Measurements from ENCODE around the gene BAZ2B. TPM values are rescaled to one million over a fixed set of nuclear protein-coding genes. Genes with fewer than 3 reads are reported as not detected.

BAZ2B gene
- total RNA-seq, 1 donor from 2014 or later, result 76.2 TPM

DNA sequence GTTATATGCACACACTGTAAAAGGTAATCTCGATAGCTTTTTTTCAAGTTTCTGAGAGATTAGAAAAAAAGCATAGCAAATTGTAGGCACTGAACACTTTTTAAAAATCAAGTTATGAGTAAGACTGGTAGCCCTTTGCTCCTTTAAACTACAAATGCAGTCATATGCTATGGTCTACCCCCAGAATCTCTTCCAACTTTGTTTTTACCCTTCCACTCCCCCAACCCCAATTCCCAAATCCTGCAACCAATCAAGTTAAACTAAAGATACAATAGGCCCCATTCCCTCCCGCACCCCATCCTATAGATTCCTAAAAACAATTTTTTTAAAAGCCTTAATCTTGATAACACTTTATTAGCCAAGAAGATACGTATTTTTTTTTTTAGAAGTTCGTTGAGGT is 752 bp upstream of the BAZ2B start:
- peak overlapping the region; percentile 90 to 98 (median 93) for H3K9ac ChIP-seq (ENCODE audit: low read depth in 1 of 3, low read length in 3 of 3)
- peak overlapping the region; percentile 79 to 92 (median 81) for H3K4me3 ChIP-seq (ENCODE audit: low read length in 3 of 3)
- H3K27ac ChIP-seq (ENCODE audit: low read depth, low read length), result peak overlapping the region; percentile 99

DNA sequence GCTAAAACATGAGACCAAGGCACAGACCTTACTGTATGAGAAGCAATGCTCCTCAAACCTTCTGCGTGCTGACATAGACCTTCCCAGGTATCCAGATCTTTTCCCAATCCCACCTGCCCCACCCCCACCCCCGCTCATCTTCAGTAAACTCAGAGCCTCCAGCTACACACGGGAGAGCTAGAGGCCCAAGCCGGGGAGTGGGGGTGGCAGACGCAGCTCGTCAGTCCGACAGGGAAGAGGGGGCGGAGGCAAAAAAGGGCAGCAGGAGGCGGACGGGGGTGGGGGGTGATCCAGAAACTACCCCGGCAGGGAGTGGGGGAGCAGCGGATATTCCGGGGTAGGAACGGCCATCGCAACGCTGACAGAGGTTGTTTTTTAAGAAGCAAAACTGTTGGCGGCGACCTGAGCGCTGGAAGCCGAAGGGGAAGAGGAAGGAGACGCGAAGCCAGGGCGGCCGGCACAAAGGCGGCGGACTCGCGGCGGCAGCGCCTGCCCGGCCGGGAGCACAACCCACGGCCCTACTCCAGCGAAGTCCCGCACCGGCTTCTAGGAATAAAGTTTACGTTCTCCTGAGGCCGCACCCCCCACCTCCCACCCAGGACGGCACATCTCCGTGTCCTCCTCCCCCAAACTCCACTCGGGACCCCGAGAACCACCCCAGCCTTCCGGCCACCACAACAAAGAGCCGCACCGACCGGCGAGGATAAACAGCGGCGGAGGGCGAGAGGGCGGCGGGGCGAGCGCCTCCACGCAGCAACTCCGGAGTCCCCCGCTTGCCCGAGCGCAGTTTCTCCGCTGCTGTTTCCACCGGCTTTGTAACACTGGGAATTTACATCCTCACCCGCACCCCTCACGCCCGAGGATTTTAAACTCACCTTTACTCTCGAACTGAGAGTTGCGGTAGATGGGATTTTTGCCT is 722 bp downstream of the BAZ2B start:
- Histone ChIP-seq H3K9ac (ENCODE audit: low read depth in 1 of 3, low read length in 3 of 3) (peak overlapping the region; percentile 90 to 98 (median 93)), H3K4me3 (ENCODE audit: low read length in 3 of 3) (peak overlapping the region; percentile 79 to 92 (median 81)), H3K36me3 (ENCODE audit: control insufficient read depth in 3 of 3, insufficient read depth in 3 of 3, low read length in 3 of 3) (no peaks in the 10 kb centered on the region), H3K4me1 (ENCODE audit: control insufficient read depth in 3 of 3, insufficient read depth in 3 of 3, low read length in 3 of 3) (peaks cover 0 to 16% (median 4%) of the 10 kb centered on the region in 3 donors), H3K27ac (ENCODE audit: low read depth, low read length) (peak overlapping the region; percentile 99), H3K27me3 (ENCODE audit: control insufficient read depth in 3 of 3, insufficient read depth in 3 of 3, low read length in 3 of 3) (no peaks in the 10 kb centered on the region), H3K9me3 (ENCODE audit: control insufficient read depth in 3 of 3, low read length in 3 of 3) (no peaks in the 10 kb centered on the region)

More for the DNA sequence above, 752 bp upstream of the BAZ2B start:
- peaks cover 0 to 13% (median 4%) of the 10 kb centered on the region in 3 donors for H3K4me1 ChIP-seq (ENCODE audit: control insufficient read depth in 3 of 3, insufficient read depth in 3 of 3, low read length in 3 of 3)
- no peaks in the 10 kb centered on the region for H3K9me3 ChIP-seq (ENCODE audit: control insufficient read depth in 3 of 3, low read length in 3 of 3)
- no peaks in the 10 kb centered on the region for H3K36me3 ChIP-seq (ENCODE audit: control insufficient read depth in 3 of 3, insufficient read depth in 3 of 3, low read length in 3 of 3)
- no peaks in the 10 kb centered on the region for H3K27me3 ChIP-seq (ENCODE audit: control insufficient read depth in 3 of 3, insufficient read depth in 3 of 3, low read length in 3 of 3)

DNA sequence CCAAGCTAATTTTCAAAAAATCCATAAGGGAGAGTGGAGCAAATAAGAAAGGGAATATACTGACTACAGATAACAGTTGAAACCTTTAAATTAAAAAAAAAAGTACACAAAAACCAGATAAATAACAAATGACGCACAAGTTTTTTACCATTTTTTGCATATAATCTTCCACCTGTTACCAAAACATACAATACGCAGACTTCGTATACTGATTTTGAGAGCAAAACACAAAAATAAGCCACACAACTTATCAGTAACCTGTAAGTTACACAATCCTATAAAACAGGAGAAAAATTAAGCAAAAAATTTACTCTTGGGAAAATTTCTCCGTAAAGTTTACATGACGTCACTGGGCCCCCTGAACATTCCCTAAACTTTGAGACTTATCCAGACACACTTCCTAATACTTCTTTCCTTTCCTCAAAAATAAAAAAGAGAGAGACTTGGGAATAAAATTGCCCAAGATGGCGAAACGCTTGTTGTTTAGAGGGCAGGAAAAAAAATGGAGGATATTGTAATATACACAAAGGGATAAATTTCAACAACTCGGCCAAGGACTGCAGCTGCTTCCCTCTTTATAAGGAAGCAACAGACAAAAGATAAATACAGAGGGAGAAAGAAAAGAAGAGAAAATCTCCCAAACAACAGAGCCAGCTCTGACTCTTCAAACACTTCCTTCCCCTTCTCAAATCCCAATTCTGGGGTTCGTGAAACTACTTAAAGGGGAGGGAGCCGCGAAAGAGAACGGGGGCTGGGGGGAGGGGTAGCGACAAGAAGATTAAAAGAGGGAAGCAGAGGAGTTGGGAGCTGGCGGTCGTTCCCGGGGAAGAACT is 1.6 kb downstream of the BAZ2B start:
- H3K9ac ChIP-seq (ENCODE audit: low read depth in 1 of 3, low read length in 3 of 3), result peak overlapping the region; percentile 90 to 98 (median 93)
- peak overlapping the region; percentile 99 for H3K27ac ChIP-seq (ENCODE audit: low read depth, low read length)
- H3K27me3 ChIP-seq (ENCODE audit: control insufficient read depth in 3 of 3, insufficient read depth in 3 of 3, low read length in 3 of 3), result no peaks in the 10 kb centered on the region
- H3K4me3 ChIP-seq (ENCODE audit: low read length in 3 of 3), result peak overlapping the region; percentile 79 to 92 (median 81)
- peaks cover 6 to 16% (median 7%) of the 10 kb centered on the region in 3 donors for H3K4me1 ChIP-seq (ENCODE audit: control insufficient read depth in 3 of 3, insufficient read depth in 3 of 3, low read length in 3 of 3)
- no peaks in the 10 kb centered on the region for H3K36me3 ChIP-seq (ENCODE audit: control insufficient read depth in 3 of 3, insufficient read depth in 3 of 3, low read length in 3 of 3)
- no peaks in the 10 kb centered on the region for H3K9me3 ChIP-seq (ENCODE audit: control insufficient read depth in 3 of 3, low read length in 3 of 3)

DNA sequence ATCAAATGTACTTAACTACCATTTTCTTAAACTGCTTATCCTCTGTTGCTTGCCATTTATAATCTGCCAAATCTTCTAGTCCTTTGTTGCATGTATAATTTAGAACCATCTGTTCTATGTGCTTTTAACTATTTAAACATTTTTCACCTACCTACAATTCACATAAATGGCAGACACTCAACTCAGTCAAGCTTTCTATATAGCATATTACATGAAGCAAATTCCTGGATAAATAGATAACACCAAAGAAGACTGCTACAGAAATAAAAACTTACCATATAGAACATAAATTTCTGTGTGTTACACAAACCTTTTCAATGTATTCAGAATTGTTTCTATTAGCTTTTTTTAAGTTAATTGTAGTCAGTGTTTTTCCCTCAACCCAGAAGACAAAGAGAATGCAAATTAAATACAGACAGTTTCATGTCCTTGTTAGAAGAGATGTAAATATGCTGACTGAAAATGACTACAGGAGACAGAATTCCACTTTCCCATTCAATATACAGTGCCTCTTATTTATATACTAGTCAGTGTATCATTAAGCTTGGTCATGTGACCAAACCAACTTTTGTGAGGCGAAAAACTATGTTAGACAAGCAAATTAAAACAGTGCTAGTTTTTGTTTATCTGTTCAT is 2.6 kb downstream of the BAZ2B start:
- peak overlapping the region; percentile 90 to 98 (median 93) for H3K9ac ChIP-seq (ENCODE audit: low read depth in 1 of 3, low read length in 3 of 3)
- no peaks in the 10 kb centered on the region for H3K36me3 ChIP-seq (ENCODE audit: control insufficient read depth in 3 of 3, insufficient read depth in 3 of 3, low read length in 3 of 3)
- H3K27me3 ChIP-seq (ENCODE audit: control insufficient read depth in 3 of 3, insufficient read depth in 3 of 3, low read length in 3 of 3), result no peaks in the 10 kb centered on the region
- H3K9me3 ChIP-seq (ENCODE audit: control insufficient read depth in 3 of 3, low read length in 3 of 3), result no peaks in the 10 kb centered on the region
- peak overlapping the region; percentile 79 to 92 (median 81) for H3K4me3 ChIP-seq (ENCODE audit: low read length in 3 of 3)
- peaks cover 6 to 16% (median 11%) of the 10 kb centered on the region in 3 donors for H3K4me1 ChIP-seq (ENCODE audit: control insufficient read depth in 3 of 3, insufficient read depth in 3 of 3, low read length in 3 of 3)
- H3K27ac ChIP-seq (ENCODE audit: low read depth, low read length), result peak overlapping the region; percentile 99

DNA sequence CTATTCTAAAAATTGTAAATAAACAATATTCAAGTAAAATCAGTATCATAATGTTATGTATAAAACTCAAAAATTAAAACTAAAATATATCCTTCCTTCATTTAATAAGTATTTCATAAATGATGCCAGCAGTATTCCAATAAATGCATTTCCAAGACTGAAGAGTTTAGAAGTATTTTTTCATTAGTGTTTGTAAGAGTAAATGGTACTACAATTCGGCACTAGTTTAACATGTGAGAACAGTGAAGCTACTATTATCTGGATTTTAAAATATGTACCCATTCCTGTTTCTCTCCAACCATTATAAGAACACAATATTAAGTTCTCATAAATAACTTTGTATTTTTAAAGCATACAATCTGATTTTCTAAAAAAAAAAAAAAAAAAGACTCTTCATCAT is 3.3 kb downstream of the BAZ2B start:
- Histone ChIP-seq H3K36me3 (ENCODE audit: control insufficient read depth in 3 of 3, insufficient read depth in 3 of 3, low read length in 3 of 3) (no peaks in the 10 kb centered on the region), H3K27ac (ENCODE audit: low read depth, low read length) (peak overlapping the region; percentile 99), H3K4me3 (ENCODE audit: low read length in 3 of 3) (peak overlapping the region; percentile 79 to 92 (median 81)), H3K9ac (ENCODE audit: low read depth in 1 of 3, low read length in 3 of 3) (peak overlapping the region; percentile 90 to 98 (median 93)), H3K4me1 (ENCODE audit: control insufficient read depth in 3 of 3, insufficient read depth in 3 of 3, low read length in 3 of 3) (peaks cover 6 to 16% (median 12%) of the 10 kb centered on the region in 3 donors), H3K27me3 (ENCODE audit: control insufficient read depth in 3 of 3, insufficient read depth in 3 of 3, low read length in 3 of 3) (no peaks in the 10 kb centered on the region), H3K9me3 (ENCODE audit: control insufficient read depth in 3 of 3, low read length in 3 of 3) (no peaks in the 10 kb centered on the region)

DNA sequence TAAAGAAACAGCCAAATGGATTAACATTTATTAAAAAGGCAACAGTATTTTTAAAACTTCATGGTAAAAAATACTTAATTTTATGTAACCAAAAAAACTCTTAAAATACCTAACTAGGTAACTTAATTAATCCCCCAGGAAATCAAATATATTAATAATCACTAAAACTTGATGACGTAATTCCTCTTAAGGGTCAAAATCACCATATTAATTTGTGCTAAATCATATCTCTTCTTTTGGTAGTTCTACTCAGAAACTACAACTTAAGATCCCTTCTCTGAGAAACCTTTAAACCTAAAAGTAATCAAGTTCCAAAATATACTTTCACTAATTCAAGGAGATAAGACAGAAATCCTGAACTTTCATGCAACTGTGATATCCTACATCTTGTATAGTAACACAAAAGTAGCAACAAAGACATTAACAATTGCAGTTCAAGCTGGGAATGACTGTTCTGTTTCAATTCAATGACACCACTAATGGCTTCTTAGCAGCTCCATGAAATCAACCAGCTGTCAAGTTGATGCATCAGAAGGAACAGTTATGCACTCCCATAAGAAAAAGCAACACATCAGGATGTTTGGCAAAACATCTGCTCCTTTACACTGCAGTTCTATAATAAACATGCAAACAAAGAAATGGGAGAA is 4.0 kb downstream of the BAZ2B start:
- peaks cover 2 to 12% (median 10%) of the 10 kb centered on the region in 3 donors for H3K4me1 ChIP-seq (ENCODE audit: control insufficient read depth in 3 of 3, insufficient read depth in 3 of 3, low read length in 3 of 3)
- H3K9me3 ChIP-seq (ENCODE audit: control insufficient read depth in 3 of 3, low read length in 3 of 3), result no peaks in the 10 kb centered on the region
- peak overlapping the region; percentile 58 to 98 (median 73) for H3K9ac ChIP-seq (ENCODE audit: low read depth in 1 of 3, low read length in 3 of 3)
- H3K27me3 ChIP-seq (ENCODE audit: control insufficient read depth in 3 of 3, insufficient read depth in 3 of 3, low read length in 3 of 3), result no peaks in the 10 kb centered on the region
- peak overlapping the region; percentile 35 to 92 (median 52) for H3K4me3 ChIP-seq (ENCODE audit: low read length in 3 of 3)
- peak overlapping the region; percentile 99 for H3K27ac ChIP-seq (ENCODE audit: low read depth, low read length)
- no peaks in the 10 kb centered on the region for H3K36me3 ChIP-seq (ENCODE audit: control insufficient read depth in 3 of 3, insufficient read depth in 3 of 3, low read length in 3 of 3)

DNA sequence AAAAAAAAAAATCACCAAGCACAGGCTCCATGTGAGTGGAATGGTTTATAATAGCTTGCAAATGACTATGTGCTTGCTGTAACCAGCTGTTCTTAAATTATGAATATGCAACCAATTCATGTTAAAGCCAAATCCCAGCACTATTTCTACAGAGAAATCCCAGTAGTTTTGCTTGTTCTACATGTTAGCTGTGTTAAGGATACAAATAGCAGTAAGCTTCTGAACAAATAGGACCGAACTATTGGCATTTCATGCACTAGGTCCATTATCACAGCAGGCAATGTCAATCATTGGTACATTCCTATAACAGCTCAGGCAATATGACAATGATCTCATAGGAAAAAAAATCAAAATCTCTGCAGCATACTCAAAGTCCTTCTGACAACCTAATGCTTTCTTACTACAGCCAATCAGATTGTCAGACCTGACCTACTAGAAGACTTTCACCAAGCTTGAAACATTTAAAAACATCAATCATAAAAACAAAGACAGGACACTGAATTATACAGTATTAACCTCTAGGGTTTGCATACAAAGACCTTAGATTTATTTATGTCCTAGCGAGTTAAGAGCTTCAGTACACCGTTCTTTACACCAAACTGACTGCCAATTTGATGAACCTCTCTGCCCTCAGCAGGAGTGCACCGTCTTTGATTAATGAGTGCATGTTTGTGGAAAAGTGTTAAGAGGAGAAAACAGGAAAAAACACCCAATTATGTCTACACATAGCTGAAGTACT is 6.4 kb downstream of the BAZ2B start:
- Histone ChIP-seq H3K9me3 (ENCODE audit: control insufficient read depth in 3 of 3, low read length in 3 of 3) (no peaks in the 10 kb centered on the region), H3K4me3 (ENCODE audit: low read length in 3 of 3) (peak overlapping the region; percentile 28 to 53 (median 52)), H3K36me3 (ENCODE audit: control insufficient read depth in 3 of 3, insufficient read depth in 3 of 3, low read length in 3 of 3) (no peaks in the 10 kb centered on the region), H3K27ac (ENCODE audit: low read depth, low read length) (peak overlapping the region; percentile 57), H3K4me1 (ENCODE audit: control insufficient read depth in 3 of 3, insufficient read depth in 3 of 3, low read length in 3 of 3) (peaks cover 10 to 20% (median 19%) of the 10 kb centered on the region in 3 donors), H3K9ac (ENCODE audit: low read depth in 1 of 3, low read length in 3 of 3) (peak overlapping the region; percentile 51 to 73 (median 60)), H3K27me3 (ENCODE audit: control insufficient read depth in 3 of 3, insufficient read depth in 3 of 3, low read length in 3 of 3) (no peaks in the 10 kb centered on the region)

DNA sequence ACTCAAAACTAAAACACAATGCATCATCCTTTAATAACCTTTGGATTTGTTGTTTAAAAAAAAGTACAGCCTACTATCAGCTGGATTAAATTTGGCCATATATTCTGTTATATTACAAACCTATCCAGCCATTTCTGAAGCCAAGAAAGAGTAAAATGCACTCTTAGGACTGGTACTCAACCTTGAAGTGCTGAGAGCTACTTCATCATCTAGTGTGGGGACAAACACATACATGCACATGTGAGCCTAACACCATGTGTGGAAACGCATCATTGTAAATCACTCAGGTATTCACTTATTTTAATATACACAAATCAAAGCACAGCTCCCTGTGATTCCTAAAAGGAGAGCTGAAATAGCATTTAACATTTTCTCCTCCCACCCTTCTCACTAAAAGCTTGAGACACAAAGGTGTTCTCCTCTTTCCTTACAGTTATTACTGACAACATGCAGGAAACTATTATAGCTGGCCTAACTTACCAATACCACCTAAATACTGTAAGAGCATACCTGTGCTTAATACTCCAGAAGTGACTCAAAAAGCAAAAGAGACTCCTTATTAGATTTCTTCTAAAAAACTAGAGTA is 7.5 kb downstream of the BAZ2B start:
- Histone ChIP-seq H3K27ac (ENCODE audit: low read depth, low read length) (no peak overlapping the region), H3K4me1 (ENCODE audit: control insufficient read depth in 3 of 3, insufficient read depth in 3 of 3, low read length in 3 of 3) (peaks cover 13 to 22% (median 19%) of the 10 kb centered on the region in 3 donors), H3K4me3 (ENCODE audit: low read length in 3 of 3) (no peak overlapping the region), H3K27me3 (ENCODE audit: control insufficient read depth in 3 of 3, insufficient read depth in 3 of 3, low read length in 3 of 3) (no peaks in the 10 kb centered on the region), H3K36me3 (ENCODE audit: control insufficient read depth in 3 of 3, insufficient read depth in 3 of 3, low read length in 3 of 3) (no peaks in the 10 kb centered on the region), H3K9ac (ENCODE audit: low read depth in 1 of 3, low read length in 3 of 3) (peak overlapping the region in 2 of 3 donors; percentile 8 to 51), H3K9me3 (ENCODE audit: control insufficient read depth in 3 of 3, low read length in 3 of 3) (no peaks in the 10 kb centered on the region)
